GM19239 (cell line): ENCODE data around the gene LILRA1.
"Not testable (repeated sequence)": the region's sequence is repeated elsewhere in the genome, so short reads cannot be mapped to it uniquely, and the experiment has no call there.

Source experiments
- DNase-seq: peaks from one replicate; pipeline ENCODE4 v3.0.0; 2011; ENCODE audit warnings: low spot score; ENCODE audit not compliant: insufficient read length
- FAIRE-seq: peaks from 2 replicates; lab custom pipeline; 2011; peaks lifted over from hg19 to GRCh38; lab: Jason Lieb, UNC

The LILRA1 gene

GRCh38 chr19:54593445-54593844, at the start of gene LILRA1:
Gene LILRA1, plus strand, starts transcription at chr19:54593632. Its CDS starts 613 bp downstream, at chr19:54594245.
- FAIRE-seq, result not testable (repeated sequence)

GRCh38 chr19:54548806-54549205, 44.6 kb upstream of the LILRA1 start:
- FAIRE-seq (no peak), DNase-seq (no peak)

More at GRCh38 chr19:54593445-54593844, at the start of gene LILRA1:
- DNase-seq, result not testable (repeated sequence)

- DNase-seq (no peak), FAIRE-seq (no peak)
Measured at GRCh38 chr19:54549224-54549623, 44.2 kb upstream of the LILRA1 start.

- DNase-seq (peak; percentile 19), FAIRE-seq (peak; percentile 86)
Measured at GRCh38 chr19:54551293-54551692, 42.1 kb upstream of the LILRA1 start.

- FAIRE-seq, result peak; percentile 82
Measured at GRCh38 chr19:54551950-54552912, 41.2 kb upstream of the LILRA1 start.

GRCh38 chr19:54552913-54553310, 40.5 kb upstream of the LILRA1 start:
- FAIRE-seq (no peak), DNase-seq (no peak)

More at GRCh38 chr19:54551950-54552912, 41.2 kb upstream of the LILRA1 start:
- DNase-seq, result peak; percentile 31

GRCh38 chr19:54554006-54554405, 39.4 kb upstream of the LILRA1 start:
- DNase-seq (no peak), FAIRE-seq (no peak)

GRCh38 chr19:54554896-54555295, 38.5 kb upstream of the LILRA1 start:
- DNase-seq, result no peak
- no peak for FAIRE-seq

GRCh38 chr19:54556194-54556593, 37.2 kb upstream of the LILRA1 start:
- no peak for FAIRE-seq
- no peak for DNase-seq

GRCh38 chr19:54558339-54558738, 35.1 kb upstream of the LILRA1 start:
- FAIRE-seq, result no peak
- DNase-seq, result no peak

- DNase-seq (no peak), FAIRE-seq (no peak)
Measured at GRCh38 chr19:54560881-54561385, 32.5 kb upstream of the LILRA1 start.

- DNase-seq (no peak), FAIRE-seq (no peak)
Measured at GRCh38 chr19:54561840-54562239, 31.6 kb upstream of the LILRA1 start.

GRCh38 chr19:54563206-54563605, 30.2 kb upstream of the LILRA1 start:
- DNase-seq, FAIRE-seq: not testable (repeated sequence)

- FAIRE-seq (no peak), DNase-seq (no peak)
Measured at GRCh38 chr19:54570316-54570715, 23.1 kb upstream of the LILRA1 start.

- not testable (repeated sequence) for FAIRE-seq, DNase-seq
Measured at GRCh38 chr19:54571715-54572615, 21.5 kb upstream of the LILRA1 start.

- no peak for DNase-seq
- FAIRE-seq, result no peak
Measured at GRCh38 chr19:54572696-54573311, 20.6 kb upstream of the LILRA1 start.

GRCh38 chr19:54573330-54573872, 20.0 kb upstream of the LILRA1 start, which contains the start of gene LILRA2:
Gene LILRA2, plus strand, starts transcription at chr19:54573790. Its CDS starts 89 bp downstream, at chr19:54573879.
- peak; percentile 57 for DNase-seq
- peak; percentile 87 for FAIRE-seq

GRCh38 chr19:54574051-54574450, 19.4 kb upstream of the LILRA1 start:
- DNase-seq (no peak), FAIRE-seq (no peak)

- FAIRE-seq (no peak), DNase-seq (no peak)
Measured at GRCh38 chr19:54574527-54575056, 18.8 kb upstream of the LILRA1 start.
